HG03097 (cell line): ENCODE measurements around the gene ARFGAP3.
A peak's percentile ranks its signal among the peaks of the same experiment; 100 is the strongest.

Experiments used
- ATAC-seq: cut with Tn5 transposase; IDR thresholded peaks from one replicate; pipeline ENCODE4 v1.9.1; 2021; ENCODE audit not compliant: unreplicated experiment, low FRiP score

Gene ARFGAP3

GRCh38 chr22:42865536-42865935, 8.5 kb upstream of the ARFGAP3 start:
- ATAC-seq, result no peak

- no peak for ATAC-seq
Measured at GRCh38 chr22:42863349-42863961, 6.4 kb upstream of the ARFGAP3 start.

- no peak for ATAC-seq
Measured at GRCh38 chr22:42862045-42862734, 5.1 kb upstream of the ARFGAP3 start.

GRCh38 chr22:42860968-42861367, 3.9 kb upstream of the ARFGAP3 start:
- ATAC-seq, result no peak

DNA sequence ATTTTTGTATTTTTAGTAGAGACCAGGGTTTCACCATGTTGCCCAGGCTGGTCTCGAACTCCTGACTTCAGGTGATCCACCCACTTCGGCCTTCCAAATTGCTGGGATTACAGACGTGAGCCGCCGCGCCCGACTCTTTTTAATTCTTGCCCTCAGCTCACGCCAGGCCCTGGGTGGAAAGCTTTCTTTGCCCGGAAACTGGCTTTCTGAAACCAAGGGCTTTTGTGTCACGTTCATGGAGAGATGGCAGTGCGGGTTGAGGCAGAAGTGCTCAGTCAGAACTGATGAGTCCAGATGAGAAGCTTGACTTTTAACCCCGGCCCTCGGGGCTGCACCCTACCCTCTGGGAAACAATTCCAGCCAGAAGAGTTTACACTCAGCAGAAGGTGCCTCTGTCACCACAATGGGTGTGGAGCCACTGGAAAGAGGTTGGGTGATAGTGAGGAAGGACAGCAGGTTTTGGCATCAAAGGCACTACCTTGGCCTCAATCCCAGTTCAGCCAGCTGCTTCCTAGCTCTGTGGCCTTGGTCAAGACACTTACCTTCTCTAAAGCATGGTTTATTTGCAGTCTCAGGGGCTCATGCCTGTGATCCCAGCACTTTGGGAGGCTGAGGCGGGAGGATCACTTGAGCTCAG, 890 bp upstream of the ARFGAP3 start:
- no peak for ATAC-seq

- peak; percentile 25 for ATAC-seq
Measured at GRCh38 chr22:42856179-42856864, 751 bp downstream of the ARFGAP3 start.

DNA sequence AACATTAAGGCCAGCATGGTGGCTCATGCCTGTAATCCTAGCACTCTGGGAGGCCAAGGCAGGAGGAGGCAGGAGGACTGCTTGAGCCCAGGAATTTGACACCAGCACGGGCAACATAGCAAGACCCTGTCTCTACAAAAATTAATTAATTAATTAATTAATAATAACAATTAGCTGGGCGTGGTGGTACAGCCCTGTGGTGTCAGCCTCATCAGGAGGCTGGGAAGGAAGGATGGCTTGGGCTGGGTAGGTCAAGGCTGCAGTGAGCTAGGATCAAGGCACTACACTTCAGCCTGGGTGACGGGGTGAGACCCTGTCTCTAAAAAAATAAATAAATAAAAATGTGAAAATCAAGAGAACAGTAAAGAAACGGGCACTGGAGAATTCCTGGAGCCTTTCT, 1.4 kb downstream of the ARFGAP3 start:
- ATAC-seq, result no peak

DNA sequence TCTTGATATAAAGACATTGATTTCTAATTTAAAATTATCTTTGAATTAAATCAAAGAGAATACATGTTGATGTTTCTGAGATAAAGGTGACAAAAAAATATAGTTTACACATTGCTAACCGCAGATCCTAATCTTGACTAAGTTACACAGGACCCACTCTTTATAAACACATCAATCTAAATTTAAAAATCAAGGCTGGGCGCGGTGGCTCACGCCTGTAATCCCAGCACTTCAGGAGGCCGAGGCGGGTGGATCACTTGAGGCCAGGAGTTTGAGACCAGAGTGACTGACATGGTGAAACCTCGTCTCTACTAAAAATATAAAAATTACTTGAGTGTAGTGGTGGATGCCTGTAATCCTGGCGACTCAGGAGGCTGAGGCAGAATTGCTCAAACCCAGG, 1.9 kb downstream of the ARFGAP3 start:
- no peak for ATAC-seq

DNA sequence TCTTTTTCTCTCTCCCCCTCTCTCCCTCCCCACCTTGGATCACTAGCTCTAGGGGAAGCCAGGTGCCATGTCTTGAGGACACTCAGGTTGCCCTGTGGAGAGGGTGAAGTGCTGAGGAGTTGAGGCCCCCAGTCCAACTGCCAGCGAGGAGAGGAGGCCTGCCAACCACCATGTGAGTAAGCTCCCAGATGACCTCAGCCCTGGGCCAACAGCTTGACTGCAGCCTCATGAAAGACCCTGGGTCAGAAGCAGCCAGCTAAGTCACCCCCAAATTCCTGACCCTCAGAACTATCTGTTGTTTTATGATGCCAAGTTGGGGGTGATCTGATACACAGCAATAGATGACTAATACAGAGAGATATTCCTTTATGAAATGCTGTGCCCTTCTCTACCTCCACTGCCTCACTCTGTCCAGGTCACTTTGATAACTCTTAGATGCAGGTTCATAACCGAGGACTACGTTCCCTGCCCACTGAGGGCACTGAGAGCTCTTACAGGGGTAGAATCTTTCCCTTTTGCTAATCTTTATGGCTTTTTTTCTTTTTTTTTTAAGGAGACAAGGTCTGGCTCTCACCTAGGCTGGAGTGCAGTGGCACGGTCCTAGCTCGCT, 8.0 kb downstream of the ARFGAP3 start:
- ATAC-seq, result no peak

DNA sequence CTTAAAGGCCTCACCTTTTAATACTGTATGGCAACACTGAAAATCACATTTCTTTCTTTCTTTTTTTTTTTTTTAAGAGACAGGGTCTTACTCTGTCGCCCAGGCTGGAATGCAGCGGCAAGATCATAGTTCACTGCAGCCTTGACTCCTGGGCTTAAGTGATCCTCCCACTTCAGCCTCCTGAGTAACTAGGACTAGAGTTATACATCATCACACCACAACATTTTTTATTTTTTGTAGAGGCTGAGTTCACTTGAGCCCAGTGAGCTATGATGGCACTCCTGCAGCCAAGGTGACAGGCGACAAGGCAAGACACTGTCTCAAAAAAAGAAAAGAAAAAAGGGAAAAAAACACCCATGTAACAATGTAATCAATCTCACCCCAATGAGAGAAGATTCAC, 10.0 kb downstream of the ARFGAP3 start:
- ATAC-seq, result no peak

- no peak for ATAC-seq
Measured at GRCh38 chr22:42844756-42845155, 12.3 kb downstream of the ARFGAP3 start.

DNA sequence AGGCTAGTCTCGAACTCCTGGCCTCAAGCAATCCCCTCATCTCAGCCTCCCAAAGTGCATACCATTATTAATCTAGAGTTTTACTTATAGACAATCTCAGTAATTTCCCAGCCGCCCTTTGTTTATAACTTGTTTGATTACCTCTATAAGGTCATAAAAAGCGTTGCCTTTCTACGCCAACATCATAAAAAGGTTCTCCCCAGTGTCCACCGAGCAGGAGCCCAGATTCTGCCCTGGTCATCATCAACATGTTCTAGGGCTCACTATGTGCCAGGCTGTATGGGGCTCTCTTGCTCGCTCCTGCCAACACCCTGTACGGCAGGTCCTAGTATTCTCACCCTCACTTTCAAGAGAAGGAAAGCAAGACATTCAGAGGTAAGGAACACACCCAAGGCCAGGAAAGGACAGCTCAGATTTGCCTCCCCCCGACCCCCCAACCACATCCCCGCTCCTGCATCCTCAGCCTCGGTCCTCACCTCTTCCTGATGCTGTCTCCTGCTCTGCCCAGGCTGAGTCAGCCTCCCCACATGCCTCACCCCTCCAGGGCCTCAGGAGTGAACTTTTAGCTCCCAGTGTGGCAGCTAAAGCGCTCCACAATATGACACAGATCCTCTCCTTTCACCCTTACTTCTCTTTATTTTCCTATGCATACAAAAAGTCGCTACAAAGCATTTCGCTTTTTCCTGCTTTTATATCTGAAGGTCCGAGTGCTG, 14.3 kb downstream of the ARFGAP3 start:
- ATAC-seq, result no peak

DNA sequence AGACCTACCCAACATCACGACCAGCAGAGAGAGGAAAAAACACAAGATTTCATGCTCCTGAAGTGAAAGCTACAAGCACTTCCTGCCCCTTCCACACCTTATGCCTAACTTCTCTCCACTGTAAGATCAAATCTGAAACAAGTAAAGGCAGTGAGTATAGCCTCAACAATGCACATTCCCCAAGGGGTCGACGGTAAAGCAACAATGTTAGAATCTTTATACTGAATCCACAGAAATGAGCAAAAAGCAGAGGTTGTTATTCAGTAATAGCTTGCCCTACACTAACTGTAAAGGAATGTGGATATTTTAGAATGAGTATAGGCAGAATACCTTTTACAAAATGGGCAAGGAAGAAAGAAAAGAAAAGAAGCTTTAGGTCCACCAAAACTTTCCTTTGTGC, 15.6 kb downstream of the ARFGAP3 start:
- ATAC-seq, result no peak

- no peak for ATAC-seq
Measured at GRCh38 chr22:42837556-42837955, 19.5 kb downstream of the ARFGAP3 start.

DNA sequence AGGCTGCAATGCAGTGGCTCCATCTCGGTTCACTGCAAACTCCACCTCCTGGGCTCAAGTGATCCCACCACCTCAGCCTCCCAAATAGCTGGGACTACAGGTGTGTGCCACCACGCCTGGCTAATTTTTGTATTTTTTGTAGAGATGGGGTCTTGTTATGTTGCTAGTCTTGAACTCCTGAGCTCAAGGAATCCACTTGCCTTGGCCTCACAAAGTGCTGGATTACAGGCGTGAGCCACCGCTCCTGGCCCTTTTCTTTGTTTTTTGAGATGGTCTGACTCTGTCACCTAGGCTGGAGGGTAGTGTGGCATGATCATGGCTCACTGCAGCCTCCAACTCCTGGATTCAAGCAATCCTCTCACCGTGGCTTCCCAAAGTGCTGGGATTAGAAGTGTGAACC, 21.0 kb downstream of the ARFGAP3 start:
- ATAC-seq, result no peak

GRCh38 chr22:42834177-42834949, 22.7 kb downstream of the ARFGAP3 start:
- no peak for ATAC-seq

DNA sequence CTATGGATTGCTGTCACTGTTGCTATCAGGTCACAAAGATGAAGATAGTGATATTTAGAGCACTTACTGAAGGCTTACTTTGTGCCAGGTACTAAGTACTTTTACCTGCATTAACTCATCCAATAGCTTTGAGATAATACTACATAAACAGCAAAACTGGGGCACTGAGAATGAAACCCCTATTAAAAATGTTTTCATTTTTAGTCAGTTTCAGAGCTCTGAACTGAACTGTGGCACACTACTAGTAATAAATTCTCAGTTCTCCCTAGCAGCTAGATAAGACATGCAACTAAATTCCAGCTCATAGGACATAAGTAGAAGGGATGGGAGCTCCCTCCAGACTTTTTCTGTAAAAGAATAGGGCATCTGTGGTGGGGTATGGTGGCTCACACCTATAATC, 24.0 kb downstream of the ARFGAP3 start:
- ATAC-seq, result no peak

GRCh38 chr22:42831712-42832111, 25.4 kb downstream of the ARFGAP3 start:
- ATAC-seq, result no peak

DNA sequence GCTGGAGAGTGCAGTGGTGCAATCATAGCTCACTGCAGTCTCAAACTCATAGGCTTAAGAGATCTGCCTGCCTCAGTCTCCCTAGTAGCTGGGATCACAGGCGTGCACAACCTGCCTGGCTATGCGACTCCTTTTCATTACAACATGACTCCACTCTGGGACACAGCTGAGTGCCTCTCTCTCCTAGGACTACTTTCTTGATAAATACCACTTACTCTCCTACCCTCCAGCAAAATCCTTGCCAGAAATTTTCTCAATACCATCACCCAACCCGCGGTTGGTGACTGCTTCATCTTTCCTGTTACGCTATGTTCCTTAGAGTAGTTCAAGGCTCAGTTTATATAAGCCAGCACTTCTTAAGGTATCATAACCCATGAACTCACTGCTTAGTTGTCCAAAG, 26.9 kb downstream of the ARFGAP3 start:
- no peak for ATAC-seq

- ATAC-seq, result no peak
Measured at GRCh38 chr22:42829302-42829701, 27.8 kb downstream of the ARFGAP3 start.
